Bronchial epithelial cell (primary cell): ENCODE measurements around the gene SFTPB. TPM values are rescaled to one million over a fixed set of nuclear protein-coding genes. Genes with fewer than 3 reads are reported as not detected.

Experiments used
- DNase-seq: peaks from one replicate; pipeline ENCODE4 v3.0.0-alpha.2; 2010; ENCODE audit warnings: low read depth
- FAIRE-seq: peaks from 2 replicates; lab custom pipeline; 2011; peaks lifted over from hg19 to GRCh38; lab: Jason Lieb, UNC
- H3K27me3 ChIP-seq: 2 replicates; pipeline ENCODE4 v1.5.1; 2011; ENCODE audit warnings: low read length; ENCODE audit not compliant: control insufficient read depth, insufficient read depth
- H3K36me3 ChIP-seq: 2 replicates; pipeline ENCODE4 v1.5.1; 2011; ENCODE audit warnings: low read length; ENCODE audit not compliant: control insufficient read depth, insufficient read depth
- H3K4me3 ChIP-seq: 2 replicates; pipeline ENCODE4 v1.5.1; 2011; ENCODE audit warnings: mild to moderate bottlenecking, low read depth, low read length, control low read depth
- CTCF ChIP-seq: IDR thresholded peaks from 2 replicates; pipeline ENCODE4 v1.5.1; 2011; ENCODE audit warnings: mild to moderate bottlenecking, moderate library complexity, low read length, control low read depth, inconsistent platforms; ENCODE audit not compliant: insufficient read depth, severe bottlenecking
- total RNA-seq: library from RNA; depleted of rRNA; stranded (reverse); fragments of >200 nt; gene quantifications from 2 replicates; pipeline ENCODE4 v1.2.1, GENCODE V29; 2014

Gene SFTPB
- total RNA-seq, 1 donor from 2014 or later, result not detected

- DNase-seq, result no peak
Measured at GRCh38 chr2:85666435-85667316, 1.3 kb downstream of the SFTPB start.

GRCh38 chr2:85666016-85666415 lies 2.0 kb downstream of the SFTPB start:
- no peak for DNase-seq
- Histone ChIP-seq H3K27me3 (peaks cover 1% of the 10 kb centered on the region), H3K36me3 (no peaks in the 10 kb centered on the region), H3K4me3 (no peak overlapping the region)
- TF ChIP-seq CTCF, result no peak
- peak; percentile 84 for FAIRE-seq

More at GRCh38 chr2:85666435-85667316, 1.3 kb downstream of the SFTPB start:
- no peak for TF ChIP-seq CTCF
- Histone ChIP-seq H3K36me3 (no peaks in the 10 kb centered on the region), H3K27me3 (peaks cover 1% of the 10 kb centered on the region), H3K4me3 (no peak overlapping the region)
- no peak for FAIRE-seq

- FAIRE-seq (no peak), DNase-seq (no peak)
- TF ChIP-seq CTCF, result no peak
- Histone ChIP-seq H3K27me3 (peaks cover 1% of the 10 kb centered on the region), H3K36me3 (no peaks in the 10 kb centered on the region), H3K4me3 (no peak overlapping the region)
Measured at GRCh38 chr2:85665264-85665937, 2.6 kb downstream of the SFTPB start.

- Histone ChIP-seq H3K36me3 (no peaks in the 10 kb centered on the region), H3K4me3 (no peak overlapping the region), H3K27me3 (no peaks in the 10 kb centered on the region)
- no peak for DNase-seq
- TF ChIP-seq CTCF, result no peak
- no peak for FAIRE-seq
Measured at GRCh38 chr2:85663594-85664565, 4.1 kb downstream of the SFTPB start.

GRCh38 chr2:85662899-85663593 lies 5.0 kb downstream of the SFTPB start:
- Histone ChIP-seq H3K36me3 (no peaks in the 10 kb centered on the region), H3K4me3 (no peak overlapping the region), H3K27me3 (no peaks in the 10 kb centered on the region)
- TF ChIP-seq CTCF, result no peak
- FAIRE-seq, result no peak
- peak; percentile 55 for DNase-seq
